GM19328 (cell line): ENCODE results near the gene NMUR1.
"Not testable (repeated sequence)": the region's sequence is repeated elsewhere in the genome, so short reads cannot be mapped to it uniquely, and the experiment has no call there.

Experiments
- ATAC-seq: cut with Tn5 transposase; IDR thresholded peaks from one replicate; pipeline ENCODE4 v1.9.1; 2021; ENCODE audit warnings: mild to moderate bottlenecking, moderate library complexity; ENCODE audit not compliant: unreplicated experiment

The NMUR1 gene, protein sequence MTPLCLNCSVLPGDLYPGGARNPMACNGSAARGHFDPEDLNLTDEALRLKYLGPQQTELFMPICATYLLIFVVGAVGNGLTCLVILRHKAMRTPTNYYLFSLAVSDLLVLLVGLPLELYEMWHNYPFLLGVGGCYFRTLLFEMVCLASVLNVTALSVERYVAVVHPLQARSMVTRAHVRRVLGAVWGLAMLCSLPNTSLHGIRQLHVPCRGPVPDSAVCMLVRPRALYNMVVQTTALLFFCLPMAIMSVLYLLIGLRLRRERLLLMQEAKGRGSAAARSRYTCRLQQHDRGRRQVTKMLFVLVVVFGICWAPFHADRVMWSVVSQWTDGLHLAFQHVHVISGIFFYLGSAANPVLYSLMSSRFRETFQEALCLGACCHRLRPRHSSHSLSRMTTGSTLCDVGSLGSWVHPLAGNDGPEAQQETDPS

DNA sequence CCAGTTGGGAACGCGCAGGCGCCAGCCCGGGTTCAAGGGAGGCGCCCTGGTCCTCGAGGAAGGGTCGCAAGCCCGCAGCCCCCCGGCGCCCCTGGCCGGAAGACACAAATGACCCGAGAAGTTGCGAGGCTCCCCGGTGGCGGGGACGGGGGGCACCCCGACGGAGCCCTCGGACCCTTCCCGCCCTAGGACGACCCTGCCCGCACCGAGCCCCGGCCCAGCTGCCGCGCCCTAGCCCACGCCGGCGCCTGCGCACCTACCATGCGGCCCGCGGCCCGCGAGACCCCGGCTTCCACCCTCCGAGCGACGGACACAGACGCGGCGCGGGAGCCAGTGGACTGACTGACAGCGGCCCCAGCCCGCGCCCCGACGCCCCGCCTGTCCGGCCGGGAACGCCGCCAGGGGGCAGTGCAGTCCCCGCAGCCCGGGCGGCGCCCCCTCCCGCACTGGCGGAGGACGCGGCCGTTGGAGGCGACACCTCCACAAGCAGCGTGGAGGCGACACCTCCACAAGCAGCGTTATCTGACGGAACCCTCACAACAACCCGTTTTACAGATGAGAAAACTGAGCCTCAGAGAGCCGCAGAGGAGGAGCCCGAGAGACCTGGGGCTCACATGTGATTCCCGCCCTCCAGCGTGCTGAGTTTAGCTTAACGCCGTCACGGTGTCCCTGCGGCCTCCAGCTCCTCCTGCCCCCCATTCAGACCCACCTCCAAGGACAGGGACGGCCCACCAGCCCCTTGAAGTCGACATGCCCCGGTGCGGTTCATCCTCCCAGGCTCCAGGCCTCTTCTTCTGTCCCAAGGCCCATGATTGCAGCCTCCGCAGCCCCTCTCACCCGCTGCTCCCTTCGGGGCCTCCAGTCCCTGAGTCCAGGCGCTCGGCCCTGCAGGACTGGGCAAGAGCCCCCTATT, at the start of gene NMUR1:
TSS of gene NMUR1 (minus strand) at position 347 of the 913 bp plus-strand sequence. CDS start at position 263, 84 bp downstream.
- no peak for ATAC-seq

DNA sequence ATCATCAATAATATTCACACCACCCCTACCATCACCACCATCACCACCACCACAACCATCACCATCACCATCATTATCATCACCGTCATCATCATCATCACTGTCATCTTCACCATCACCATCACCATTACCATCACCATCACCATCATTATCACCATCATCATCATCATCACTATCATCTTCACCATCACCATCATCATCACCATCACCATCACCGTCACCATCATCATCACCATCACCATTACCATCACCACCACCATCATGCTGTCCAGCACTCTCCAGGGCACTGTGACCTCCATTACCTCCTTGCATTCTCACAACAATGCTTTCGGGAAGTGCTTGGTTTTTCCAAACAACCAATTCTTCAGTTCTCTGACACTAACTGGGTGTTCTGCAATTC, 49.3 kb upstream of the NMUR1 start:
- no peak for ATAC-seq

DNA sequence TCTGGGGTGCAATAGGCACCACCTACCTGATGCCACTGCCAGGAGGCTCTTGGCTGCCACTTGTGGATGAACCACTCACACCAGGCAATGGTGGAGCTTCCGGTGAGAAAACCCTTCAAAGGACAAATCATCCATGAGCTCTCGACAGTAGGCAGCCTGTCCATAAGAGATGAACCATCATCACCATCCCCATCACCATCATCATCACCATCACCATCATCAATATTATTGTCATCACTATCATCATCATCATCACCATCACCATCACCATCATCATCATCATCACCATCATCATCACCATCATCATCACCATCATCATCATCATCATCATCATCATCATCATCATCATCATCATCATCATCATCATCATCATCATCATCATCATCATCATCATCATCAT, 48.4 kb upstream of the NMUR1 start:
- not testable (repeated sequence) for ATAC-seq

DNA sequence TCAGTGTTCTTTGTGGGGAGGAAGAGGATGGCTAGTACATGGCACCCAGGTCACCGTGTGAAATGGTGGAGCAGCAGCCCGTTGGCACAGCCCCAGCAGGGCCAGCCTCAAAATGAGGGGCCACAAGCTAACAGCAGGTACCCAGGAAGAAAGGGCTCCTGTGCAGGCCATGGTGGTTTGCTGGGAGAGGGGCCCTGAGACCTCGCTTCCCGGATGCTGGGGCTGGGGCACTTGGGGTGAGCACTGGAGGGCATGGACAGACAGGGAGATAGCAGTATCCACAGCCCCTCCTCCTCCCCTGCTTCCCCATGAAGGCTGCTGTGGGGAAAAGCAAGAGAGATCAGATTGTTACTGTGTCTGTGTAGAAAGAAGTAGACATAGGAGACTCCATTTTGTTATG, 46.2 kb upstream of the NMUR1 start:
- ATAC-seq: no peak

DNA sequence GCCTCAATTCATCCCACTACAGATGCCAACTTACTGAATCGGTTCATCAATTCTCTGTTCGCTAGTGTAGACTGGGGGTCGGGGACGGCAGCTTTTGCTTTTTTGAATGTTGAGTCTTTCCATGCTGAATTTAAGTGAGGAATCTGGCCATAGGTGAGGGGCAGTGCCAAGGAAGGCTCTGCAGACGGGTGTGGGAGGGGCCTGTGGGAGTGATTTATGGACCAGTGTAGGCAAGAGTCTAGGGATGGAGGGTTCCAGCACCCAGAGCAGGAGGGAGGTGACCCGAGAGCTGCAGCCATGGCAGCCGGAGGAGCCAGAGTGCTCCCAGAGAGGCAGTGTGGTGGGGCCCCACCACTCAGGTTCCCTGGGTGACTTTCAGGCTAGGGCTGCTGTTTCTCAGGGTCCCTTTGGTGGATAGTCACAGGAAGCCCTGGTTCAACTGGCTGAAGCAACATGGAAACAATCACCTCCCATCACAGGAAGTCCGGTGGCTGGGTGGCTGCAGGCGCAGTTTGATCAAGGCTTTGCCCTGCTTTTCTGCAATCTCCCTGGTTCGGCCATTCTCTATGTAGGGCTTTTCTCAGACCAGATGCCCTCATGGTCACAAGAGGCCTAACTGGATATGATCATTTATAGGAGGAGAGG, 45.5 kb upstream of the NMUR1 start:
- ATAC-seq: no peak

DNA sequence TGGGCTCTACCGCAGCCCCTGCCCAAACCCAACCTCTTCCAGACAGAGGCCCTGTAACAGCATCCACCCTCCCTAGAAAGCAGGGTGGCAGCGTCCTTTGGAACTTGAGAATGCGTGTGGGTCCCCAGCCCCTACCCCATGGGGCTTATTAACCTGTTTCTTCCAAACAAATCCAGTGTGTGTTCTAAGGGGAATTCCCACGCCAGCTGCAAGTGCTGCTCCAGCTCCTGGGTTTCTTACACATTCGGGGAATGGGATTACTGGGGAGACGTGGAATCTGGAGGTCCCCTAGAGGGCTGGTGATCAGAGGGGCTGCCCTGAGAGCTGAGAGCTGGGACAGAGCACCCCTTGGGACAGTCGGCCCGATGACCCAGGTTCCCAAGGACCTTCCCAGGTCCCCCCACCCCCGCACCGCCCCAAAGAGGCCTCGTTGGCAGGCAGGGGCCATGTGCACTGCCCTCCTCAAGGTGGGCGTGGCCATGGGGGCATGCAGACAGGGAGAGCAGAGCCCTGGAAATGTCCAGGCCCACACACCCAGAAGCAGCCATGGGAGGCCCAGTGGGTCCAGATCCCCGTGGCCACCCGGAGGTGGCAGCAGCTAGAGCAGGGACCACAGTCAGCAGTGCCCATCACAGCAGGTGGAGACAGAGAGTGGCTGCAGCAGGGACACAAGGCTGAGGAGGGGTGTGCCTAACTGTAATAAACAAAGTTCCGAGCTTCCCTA, 43.6 kb upstream of the NMUR1 start:
- no peak for ATAC-seq

DNA sequence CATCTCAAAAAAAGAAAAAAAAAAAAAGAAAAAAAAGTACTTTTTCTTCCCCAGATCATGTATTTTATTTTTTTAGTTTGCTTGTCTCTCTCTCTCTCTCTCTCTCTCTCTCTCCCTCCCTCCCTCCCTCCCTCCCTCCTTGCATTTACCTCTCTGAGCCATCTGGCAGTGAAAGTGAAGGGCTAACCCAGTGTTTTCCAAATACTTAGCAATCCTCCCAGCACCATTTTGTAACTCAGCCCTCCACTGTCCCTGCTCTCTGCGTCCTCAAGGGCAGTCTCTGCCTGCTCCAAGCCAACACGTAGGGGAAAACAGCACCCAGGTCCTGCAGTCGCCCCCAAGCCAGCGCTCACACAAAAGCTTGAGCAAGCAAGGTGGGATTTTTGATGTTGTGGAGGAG, 42.9 kb upstream of the NMUR1 start:
- ATAC-seq: no peak

DNA sequence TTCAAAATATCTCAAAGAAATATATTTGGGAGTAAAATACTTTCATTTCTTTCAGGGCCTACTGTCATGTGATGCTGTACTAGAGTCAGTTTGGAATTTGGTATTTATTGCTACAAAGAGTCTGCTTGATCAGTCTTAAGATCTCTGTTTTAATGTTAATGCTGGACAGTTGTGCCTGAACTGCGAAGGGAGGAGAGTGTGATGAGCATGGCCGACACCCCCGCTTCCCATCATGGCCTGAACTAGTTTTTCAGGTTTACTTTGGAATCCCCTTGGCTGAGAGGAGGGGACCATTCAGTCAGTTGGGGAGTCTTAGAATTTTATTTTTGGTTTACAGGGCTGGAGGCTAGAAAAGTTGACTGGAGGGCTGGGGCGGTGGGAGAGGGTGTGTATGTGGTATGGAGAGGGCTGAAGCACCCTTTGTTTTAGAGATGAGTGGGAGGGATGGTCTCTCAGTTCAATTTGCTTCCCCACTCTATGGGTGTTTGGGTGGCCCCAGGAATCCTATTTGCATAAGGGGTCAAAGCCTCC, 41.5 kb upstream of the NMUR1 start:
- ATAC-seq: no peak

DNA sequence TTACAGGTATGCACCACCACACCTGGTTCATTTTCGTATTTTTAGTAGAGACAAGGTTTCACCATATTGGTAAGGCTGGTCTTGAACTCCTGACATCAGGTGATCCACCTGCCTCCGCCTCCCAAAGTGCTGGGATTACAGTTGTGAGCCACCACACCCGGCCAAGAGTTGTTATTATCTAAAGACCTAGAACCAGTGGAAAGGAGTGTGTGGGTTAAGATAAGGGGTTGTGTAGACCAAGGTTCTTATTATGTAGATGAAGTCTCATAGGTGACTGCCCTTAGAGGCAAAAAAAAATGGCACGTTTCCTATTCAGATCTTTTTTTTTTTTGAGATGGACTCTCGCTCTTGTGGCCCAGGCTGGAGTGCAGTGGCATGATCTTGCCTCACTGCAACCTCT, 40.7 kb upstream of the NMUR1 start:
- not testable (repeated sequence) for ATAC-seq

DNA sequence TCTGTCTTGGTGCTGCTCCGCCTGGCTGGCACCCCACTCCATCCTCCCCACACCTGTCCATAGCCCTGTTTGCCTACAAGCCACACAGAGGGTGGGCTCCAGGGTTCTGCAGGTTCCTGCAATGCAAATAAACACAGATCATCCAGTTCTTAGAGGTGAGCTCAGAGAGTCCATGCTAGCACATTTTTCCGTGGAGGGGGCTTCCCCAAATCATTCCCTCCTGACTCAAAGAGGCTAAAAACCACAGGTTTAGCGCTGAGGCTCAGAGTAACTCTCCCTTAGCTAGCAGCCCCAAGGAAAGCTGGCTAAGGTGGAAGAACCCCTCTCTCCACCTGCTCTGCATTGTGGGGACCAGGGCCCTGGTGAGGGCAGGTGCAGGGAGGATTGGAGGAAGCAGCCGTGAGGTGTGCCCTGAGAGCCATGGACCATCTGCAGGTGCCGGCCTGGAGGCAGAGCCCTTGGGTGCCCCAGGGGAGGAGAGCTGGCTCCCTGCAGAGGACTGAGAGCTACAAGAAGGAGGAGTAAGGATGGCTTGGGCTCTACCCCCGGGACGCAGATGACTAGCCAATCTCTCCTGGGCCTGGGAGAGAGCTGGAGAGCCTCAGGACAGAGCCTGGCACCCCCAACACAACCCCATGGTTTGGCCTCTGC, 38.7 kb upstream of the NMUR1 start:
- ATAC-seq: no peak

DNA sequence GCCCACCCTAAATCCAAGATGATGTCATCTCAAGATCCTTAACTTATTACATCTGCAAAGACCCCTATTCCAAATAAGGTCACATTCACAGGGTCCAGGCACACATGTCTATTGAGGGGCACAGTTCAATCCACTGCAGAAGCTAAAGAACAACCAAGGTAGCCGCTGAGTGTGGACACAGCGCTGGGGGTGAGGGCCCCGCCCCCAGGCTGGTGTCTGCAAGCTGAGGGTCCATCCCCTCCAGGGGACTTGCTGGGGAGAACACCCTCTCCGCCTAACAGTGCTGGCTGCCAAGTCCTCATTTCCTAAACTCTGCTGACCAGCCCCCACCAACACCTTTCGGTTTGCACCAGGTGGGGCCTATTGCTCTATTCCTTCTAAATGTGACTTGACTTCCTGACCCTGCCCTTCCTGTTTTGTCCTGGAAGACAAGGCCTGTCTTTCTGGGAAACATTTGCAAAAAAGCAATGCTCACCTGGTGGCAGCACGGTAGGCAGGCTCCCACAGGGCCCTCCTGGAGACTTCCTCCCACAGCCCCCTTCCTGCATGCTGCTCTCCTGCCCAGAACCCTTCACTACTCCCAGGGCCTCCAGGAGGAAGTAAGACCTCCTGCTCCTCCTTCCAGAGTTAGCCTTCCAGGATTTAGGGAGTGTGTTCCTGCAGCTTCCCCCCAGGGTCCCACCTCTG, 38.0 kb upstream of the NMUR1 start:
- ATAC-seq: no peak

DNA sequence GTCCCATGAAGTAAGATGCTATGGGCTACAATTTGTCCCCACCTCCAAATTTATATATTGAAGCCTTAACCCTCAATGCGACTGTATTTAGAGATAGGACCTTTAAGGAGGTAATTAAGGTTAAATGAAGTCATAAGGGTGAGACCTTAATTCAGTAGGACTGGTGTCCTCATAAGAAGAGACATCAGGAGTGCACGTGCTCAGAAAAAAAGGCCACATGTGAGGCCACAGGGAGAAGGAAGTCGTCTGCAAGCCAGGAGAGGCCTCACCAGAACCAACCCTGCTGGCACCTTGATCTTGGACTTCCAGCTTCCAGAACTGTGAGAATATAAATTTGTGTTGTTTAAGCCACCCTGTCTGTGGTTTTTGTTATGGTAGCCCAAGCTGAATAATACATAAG, 36.9 kb upstream of the NMUR1 start:
- no peak for ATAC-seq

DNA sequence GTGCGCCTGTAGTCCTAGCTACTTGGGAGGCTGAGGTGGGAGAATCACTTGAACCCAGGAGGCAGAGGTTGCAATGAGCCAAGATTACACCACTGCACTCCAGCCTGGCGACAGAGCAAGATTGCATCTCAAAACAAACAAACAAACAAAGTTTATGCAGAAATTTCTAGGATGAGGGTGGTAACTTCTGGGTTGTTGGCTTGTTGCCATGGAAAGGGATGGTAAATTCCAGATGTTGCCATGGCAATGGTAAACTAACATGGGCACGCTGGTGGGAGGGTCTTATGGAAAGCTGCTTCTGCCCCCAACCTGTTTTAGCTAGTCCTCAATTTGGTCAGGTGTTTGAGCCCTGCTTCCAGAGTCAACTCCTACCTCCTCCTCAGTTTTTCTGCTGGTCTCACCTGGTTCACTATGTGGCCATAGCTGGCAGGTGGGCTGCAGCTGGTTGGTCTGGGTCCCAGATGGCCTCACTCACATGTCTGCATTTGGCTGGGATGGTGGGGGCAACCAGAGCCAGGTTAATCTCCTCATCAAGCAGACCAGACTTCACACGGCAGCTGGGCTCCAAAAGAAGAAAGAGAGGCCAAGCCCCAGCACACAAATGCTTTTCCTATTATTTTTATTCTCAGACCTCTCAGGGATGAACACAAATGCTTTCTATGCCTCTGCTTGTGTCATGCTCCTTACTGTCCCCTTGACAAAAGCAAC, 35.8 kb upstream of the NMUR1 start:
- ATAC-seq: no peak

DNA sequence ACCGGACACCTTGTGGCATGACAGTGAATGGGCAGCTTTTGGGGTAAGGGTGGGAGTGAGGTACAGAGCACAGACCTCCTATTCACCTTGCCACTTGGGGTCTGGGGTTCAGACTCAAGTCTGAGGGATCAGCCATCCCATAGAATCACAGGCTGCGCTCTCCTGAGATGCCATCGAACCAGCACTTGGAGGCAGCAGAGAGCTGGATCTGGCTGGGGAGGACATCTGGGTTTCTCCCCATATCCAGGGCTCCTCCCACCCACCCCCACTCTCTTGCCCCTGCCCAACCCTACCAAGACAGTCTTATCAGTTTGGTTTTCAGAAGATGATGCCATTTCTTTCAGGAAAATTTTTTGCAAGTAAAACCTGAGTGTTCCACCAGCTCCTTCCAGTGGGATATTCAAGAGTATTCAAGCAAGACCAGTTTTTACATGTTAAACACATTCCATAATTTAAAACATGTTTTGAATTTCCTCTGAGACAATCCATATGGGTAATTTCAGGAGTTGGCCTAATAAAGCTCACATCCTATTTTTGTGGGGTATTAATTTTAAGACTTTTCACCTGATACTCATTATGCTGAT, 33.2 kb upstream of the NMUR1 start:
- ATAC-seq: no peak

DNA sequence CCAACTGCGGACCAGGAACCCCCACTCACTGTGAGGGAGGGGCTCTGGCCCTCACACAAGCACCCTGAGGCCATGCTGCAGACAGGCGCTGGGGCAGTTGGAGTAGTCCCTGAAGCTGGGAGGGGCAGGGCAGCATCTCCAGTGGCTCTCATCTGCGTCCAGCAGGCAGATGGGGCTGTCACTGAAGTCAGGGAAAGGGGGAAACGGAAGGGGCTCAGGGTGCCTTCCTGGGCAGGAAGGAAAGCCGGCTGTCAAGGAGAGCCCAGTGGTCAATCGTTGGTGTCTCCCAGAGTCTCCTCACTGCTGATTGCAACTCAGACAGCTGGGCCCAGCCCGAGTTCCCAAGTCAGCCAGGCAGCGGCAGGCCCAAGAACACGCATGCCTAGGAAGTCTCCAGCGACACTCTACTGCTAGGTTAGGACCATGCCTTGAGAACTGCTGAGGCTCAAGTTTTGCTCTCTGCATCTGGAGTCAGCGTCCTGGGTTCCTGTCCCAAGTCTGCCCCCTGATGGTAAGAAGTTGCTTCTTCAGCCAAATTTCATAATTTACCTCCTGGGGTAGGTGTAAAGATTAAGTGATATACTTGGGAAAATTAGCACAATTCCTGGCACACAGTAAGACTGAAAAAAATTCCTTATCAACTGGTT, 27.4 kb upstream of the NMUR1 start:
- peak; percentile 62 for ATAC-seq

DNA sequence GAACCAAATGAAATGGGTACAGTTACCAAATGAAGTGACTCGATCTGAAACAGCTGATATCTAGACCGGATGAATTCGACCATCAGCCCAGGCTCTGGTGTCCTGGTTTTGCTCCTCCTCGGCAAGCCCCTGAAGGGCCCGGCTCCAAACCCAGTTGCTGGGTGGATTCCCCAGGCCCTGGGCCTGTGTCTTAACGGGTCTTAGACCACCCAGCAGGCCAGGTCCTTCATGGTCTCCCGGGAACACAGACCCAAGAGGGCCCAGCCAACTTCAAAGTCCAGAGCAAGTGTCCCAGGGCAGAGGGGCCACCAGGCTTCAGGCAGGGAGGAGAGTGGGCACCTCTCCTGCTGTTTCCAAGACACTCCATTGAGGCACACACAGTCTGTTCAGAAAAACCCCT, 26.7 kb upstream of the NMUR1 start:
- no peak for ATAC-seq

DNA sequence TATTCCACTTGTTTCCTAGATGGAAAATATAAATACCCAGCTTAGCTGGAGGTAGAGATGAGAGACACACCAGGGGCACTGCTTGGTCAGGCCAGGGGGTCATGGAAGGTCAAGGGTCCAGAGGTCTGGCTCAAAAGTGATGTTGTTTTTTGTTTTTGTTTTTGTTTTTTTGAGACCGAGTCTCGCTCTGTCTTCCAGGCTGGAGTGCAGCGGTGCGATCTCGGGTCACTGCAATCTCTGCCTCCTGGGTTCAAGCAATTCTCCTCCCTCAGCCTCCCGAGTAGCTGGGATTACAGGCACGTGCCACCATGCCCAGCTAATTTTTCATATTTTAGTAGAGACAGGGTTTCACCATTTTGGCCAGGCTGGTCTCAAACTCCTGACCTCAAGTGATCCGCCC, 26.3 kb upstream of the NMUR1 start:
- not testable (repeated sequence) for ATAC-seq
